22Rv1 (cell line): ENCODE results near the gene ASPHD2.

Source experiments
- H3K27ac ChIP-seq: fragments of 450-650 bp; 2 replicates; pipeline ENCODE4 v1.5.1; 2017
- CTCF ChIP-seq: fragments of 450-650 bp; IDR thresholded peaks from 2 replicates; pipeline ENCODE4 v1.5.1; 2017; ENCODE audit warnings: mild to moderate bottlenecking
- ZFX ChIP-seq: fragments of 450-650 bp; IDR thresholded peaks from 2 replicates; pipeline ENCODE4 v1.6.1; 2017; ENCODE audit warnings: antibody characterized with exemption, borderline replicate concordance

Gene ASPHD2

GRCh38 chr22:26483043-26483438, 54.0 kb downstream of the ASPHD2 start:
- H3K27ac ChIP-seq: peak overlapping the region; percentile 67
- no peak for TF ChIP-seq CTCF
- TF ChIP-seq ZFX: no peak

GRCh38 chr22:26483439-26484359, 54.6 kb downstream of the ASPHD2 start, which contains the start of the genes HPS4 and SRRD:
HPS4 (minus strand) TSS chr22:26483783; CDS start chr22:26481762, 2,021 bp downstream.
SRRD (plus strand) TSS chr22:26483877; CDS start chr22:26483891, 14 bp downstream.
- TF ChIP-seq ZFX (no peak), CTCF (no peak)
- peak within 1 kb of the TSS; percentile 67 for H3K27ac ChIP-seq

GRCh38 chr22:26484360-26484706, 55.3 kb downstream of the ASPHD2 start:
- peak overlapping the region; percentile 67 for H3K27ac ChIP-seq
- no peak for TF ChIP-seq CTCF

GRCh38 chr22:26485013-26485412, 56.0 kb downstream of the ASPHD2 start:
- TF ChIP-seq ZFX (no peak), CTCF (no peak)
- no peak overlapping the region for H3K27ac ChIP-seq

GRCh38 chr22:26485806-26486390, 56.8 kb downstream of the ASPHD2 start:
- no peak overlapping the region for H3K27ac ChIP-seq
- TF ChIP-seq CTCF: no peak
- no peak for TF ChIP-seq ZFX

- TF ChIP-seq ZFX (no peak), CTCF (no peak)
- H3K27ac ChIP-seq: no peak overlapping the region
These were observed 57.3 kb downstream of the ASPHD2 start for GRCh38 chr22:26486394-26486793.

GRCh38 chr22:26487996-26488395, 58.9 kb downstream of the ASPHD2 start:
- H3K27ac ChIP-seq: no peak overlapping the region
- TF ChIP-seq ZFX (no peak), CTCF (no peak)
